PC-3 (cell line): ENCODE results near the gene TTC27. TPM values are rescaled to one million over a fixed set of nuclear protein-coding genes. Genes with fewer than 3 reads are reported as not detected.

Source experiments
- ATAC-seq: fragments of 200-7000 bp; cut with Tn5 transposase; 2 replicates; pipeline ENCODE4 v1.9.1; 2020; ENCODE audit warnings: mild to moderate bottlenecking, moderate library complexity
- BruUV-seq: library from RNA; stranded (reverse); fragments of 400-500 nt; replicated peaks from 2 replicates; lab custom pipeline; 2021; lab: Mats Ljungman, UMichigan
- CTCF ChIA-PET: fragments of 300-600 bp; sonication (Branson Sonifier 250); formaldehyde crosslinking; loops from one replicate; lab custom pipeline; 2022; ENCODE audit warnings: antibody characterized with exemption; lab: Charles Lee
- POLR2A ChIA-PET: fragments of 300-600 bp; sonication (Branson Sonifier 250); formaldehyde crosslinking; loops from one replicate; lab custom pipeline; 2022; ENCODE audit warnings: antibody characterized with exemption; ENCODE audit not compliant: unreplicated experiment; lab: Charles Lee
- DNase-seq: peaks from one replicate; pipeline ENCODE4 v3.0.0-alpha.2; 2015
- H2AFZ ChIP-seq: fragments of 300-600 bp; sonication (generic); 2 replicates; pipeline ENCODE4 v1.6.0; 2016; ENCODE audit warnings: antibody characterized with exemption, low read length
- H3F3A ChIP-seq: fragments of 300-600 bp; sonication (generic); one replicate; pipeline ENCODE4 v1.6.0; 2017; ENCODE audit warnings: antibody characterized with exemption, low read length, control low read depth, mild to moderate bottlenecking; ENCODE audit not compliant: unreplicated experiment
- H3K27ac ChIP-seq: fragments of 300-600 bp; sonication (generic); 2 replicates; pipeline ENCODE4 v1.5.1; 2016; ENCODE audit warnings: mild to moderate bottlenecking, low read length
- H3K27me3 ChIP-seq: fragments of 300-600 bp; sonication (generic); 2 replicates; pipeline ENCODE4 v1.6.1; 2016; ENCODE audit warnings: low read length, mixed read lengths
- H3K36me3 ChIP-seq: fragments of 300-600 bp; sonication (generic); 2 replicates; pipeline ENCODE4 v1.6.1; 2016; ENCODE audit warnings: low read depth, mixed run types, low read length, mixed read lengths
- H3K4me1 ChIP-seq: fragments of 300-600 bp; sonication (generic); 2 replicates; pipeline ENCODE4 v1.5.1; 2016; ENCODE audit warnings: low read length; ENCODE audit not compliant: insufficient read depth
- H3K4me2 ChIP-seq: fragments of 300-600 bp; sonication (generic); 2 replicates; pipeline ENCODE4 v1.6.0; 2016; ENCODE audit warnings: low read length
- H3K4me3 ChIP-seq: fragments of 300-600 bp; sonication (generic); 2 replicates; pipeline ENCODE4 v1.5.1; 2016; ENCODE audit warnings: mild to moderate bottlenecking, low read length, mixed read lengths
- H3K79me2 ChIP-seq: fragments of 300-600 bp; sonication (generic); 2 replicates; pipeline ENCODE4 v1.6.1; 2017; ENCODE audit warnings: low read length, mixed read lengths
- H3K9ac ChIP-seq: fragments of 300-600 bp; sonication (generic); 2 replicates; pipeline ENCODE4 v1.6.0; 2016; ENCODE audit warnings: mild to moderate bottlenecking, low read length
- H3K9me2 ChIP-seq: fragments of 300-600 bp; sonication (generic); replicated peaks from 2 replicates; pipeline ENCODE4 v1.6.1; 2016; ENCODE audit warnings: mixed run types, low read length, mixed read lengths
- H3K9me3 ChIP-seq: fragments of 300-600 bp; sonication (generic); 2 replicates; pipeline ENCODE4 v1.6.1; 2016; ENCODE audit warnings: low read length, mixed read lengths
- H4K20me1 ChIP-seq: fragments of 300-600 bp; sonication (generic); 2 replicates; pipeline ENCODE4 v1.6.1; 2016; ENCODE audit warnings: low read length, mixed read lengths
- EZH2 ChIP-seq: fragments of 300-600 bp; sonication (generic); IDR thresholded peaks from one replicate; pipeline ENCODE4 v1.6.1; 2017; ENCODE audit warnings: antibody characterized with exemption, mild to moderate bottlenecking, low read length; ENCODE audit not compliant: unreplicated experiment
- EZH2phosphoT487 ChIP-seq: fragments of 300-600 bp; sonication (generic); IDR thresholded peaks from 2 replicates; pipeline ENCODE4 v1.6.1; 2018; ENCODE audit warnings: mild to moderate bottlenecking, antibody characterized with exemption, low read length, borderline replicate concordance
- intact Hi-C: fragments of 100-400 bp; cut with micrococcal nuclease; formaldehyde crosslinking; loops from 2 replicates; pipeline ENCODE4 v1.9.0; 2023
- total RNA-seq: library from RNA; depleted of rRNA; stranded (reverse); fragments of >200 nt; gene quantifications from 2 replicates; pipeline ENCODE4 v1.2.3, GENCODE V29; 2014
- TF ChIP-seq, protein P1 (sequence below): fragments of 300-600 bp; sonication (generic); conservative IDR thresholded peaks from 2 replicates; pipeline ENCODE4 v1.5.1; 2017; ENCODE audit warnings: antibody characterized with exemption, low read depth, mild to moderate bottlenecking, low read length

TTC27 gene
- total RNA-seq, 1 experiment from 2014 or later = 33.0 TPM

DNA sequence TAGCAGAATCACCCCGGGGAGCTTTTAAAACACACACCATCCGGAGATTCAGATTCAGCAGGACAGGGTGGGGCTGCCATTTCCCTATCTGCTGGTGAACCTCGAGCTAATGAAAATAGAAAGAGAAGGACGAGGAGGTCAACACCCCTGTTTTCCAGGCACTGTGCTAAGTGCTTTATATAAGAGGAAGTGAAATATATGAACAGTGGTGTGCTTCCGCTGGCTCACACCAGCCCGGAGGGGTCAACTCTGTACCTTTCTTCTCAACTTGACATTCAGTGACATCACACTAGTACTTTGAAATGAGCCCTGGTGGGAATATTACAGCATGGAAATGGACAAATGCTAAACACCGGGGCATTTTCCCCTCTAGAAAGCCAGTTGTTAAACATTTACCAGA lies 210.6 kb downstream of the TTC27 start:
- intact Hi-C loops = no loop called here
- Histone ChIP-seq H3K27me3 (no peaks in the 10 kb centered on the region), H3K4me3 (no peak overlapping the region), H2AFZ (no peak overlapping the region), H3K27ac (no peak overlapping the region), H3K9me3 (no peaks in the 10 kb centered on the region), H3F3A (no peaks in the 10 kb centered on the region), H3K4me2 (no peak overlapping the region), H4K20me1 (no peaks in the 10 kb centered on the region), H3K9ac (no peak overlapping the region), H3K36me3 (no peaks in the 10 kb centered on the region), H3K9me2 (no peaks in the 10 kb centered on the region), H3K4me1 (no peaks in the 10 kb centered on the region), H3K79me2 (no peaks in the 10 kb centered on the region)
- ChIA-PET CTCF (no interaction called here), POLR2A (no interaction called here)
- no peak for DNase-seq
- no TSS peak for BruUV-seq
- no peak for ATAC-seq
- TF ChIP-seq EZH2phosphoT487 (no peak), EZH2 (no peak)
- TF ChIP-seq, protein P1, sequence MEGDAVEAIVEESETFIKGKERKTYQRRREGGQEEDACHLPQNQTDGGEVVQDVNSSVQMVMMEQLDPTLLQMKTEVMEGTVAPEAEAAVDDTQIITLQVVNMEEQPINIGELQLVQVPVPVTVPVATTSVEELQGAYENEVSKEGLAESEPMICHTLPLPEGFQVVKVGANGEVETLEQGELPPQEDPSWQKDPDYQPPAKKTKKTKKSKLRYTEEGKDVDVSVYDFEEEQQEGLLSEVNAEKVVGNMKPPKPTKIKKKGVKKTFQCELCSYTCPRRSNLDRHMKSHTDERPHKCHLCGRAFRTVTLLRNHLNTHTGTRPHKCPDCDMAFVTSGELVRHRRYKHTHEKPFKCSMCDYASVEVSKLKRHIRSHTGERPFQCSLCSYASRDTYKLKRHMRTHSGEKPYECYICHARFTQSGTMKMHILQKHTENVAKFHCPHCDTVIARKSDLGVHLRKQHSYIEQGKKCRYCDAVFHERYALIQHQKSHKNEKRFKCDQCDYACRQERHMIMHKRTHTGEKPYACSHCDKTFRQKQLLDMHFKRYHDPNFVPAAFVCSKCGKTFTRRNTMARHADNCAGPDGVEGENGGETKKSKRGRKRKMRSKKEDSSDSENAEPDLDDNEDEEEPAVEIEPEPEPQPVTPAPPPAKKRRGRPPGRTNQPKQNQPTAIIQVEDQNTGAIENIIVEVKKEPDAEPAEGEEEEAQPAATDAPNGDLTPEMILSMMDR = no peak

DNA sequence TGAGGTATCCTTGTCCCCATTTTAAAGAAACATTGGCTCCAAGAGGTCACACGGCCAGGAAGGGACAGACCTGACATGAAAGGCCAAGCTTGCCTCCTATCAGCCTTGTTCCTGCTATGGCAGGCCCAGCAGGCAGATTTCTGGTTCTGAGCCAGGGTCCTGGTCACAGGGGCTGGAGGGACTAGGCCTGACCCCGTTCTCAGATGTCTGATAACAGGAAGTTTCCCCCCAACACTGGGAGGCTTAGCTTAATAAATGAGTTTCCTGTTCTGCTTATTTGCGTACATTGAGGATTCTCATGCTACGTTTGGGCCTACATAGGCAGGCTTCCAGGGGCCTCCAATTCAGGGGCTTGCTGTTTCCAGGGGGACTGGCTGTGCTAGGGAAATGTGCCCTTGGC lies 211.1 kb downstream of the TTC27 start:
- no TSS peak for BruUV-seq
- H3K9ac ChIP-seq = no peak overlapping the region
- H3K79me2 ChIP-seq = no peaks in the 10 kb centered on the region
- H3K4me1 ChIP-seq = no peaks in the 10 kb centered on the region
- H3K9me2 ChIP-seq = no peaks in the 10 kb centered on the region
- ChIA-PET POLR2A (no interaction called here), CTCF (no interaction called here)
- no peaks in the 10 kb centered on the region for H3K27me3 ChIP-seq
- no peak for ATAC-seq
- H3K4me2 ChIP-seq = no peak overlapping the region
- H3K9me3 ChIP-seq = no peaks in the 10 kb centered on the region
- no peak for DNase-seq
- no peak overlapping the region for H3K4me3 ChIP-seq
- H4K20me1 ChIP-seq = no peaks in the 10 kb centered on the region
- TF ChIP-seq, protein P1 = no peak
- TF ChIP-seq EZH2 (no peak), EZH2phosphoT487 (no peak)
- no peaks in the 10 kb centered on the region for H3K36me3 ChIP-seq
- no peak overlapping the region for H3K27ac ChIP-seq
- H3F3A ChIP-seq = no peaks in the 10 kb centered on the region
- H2AFZ ChIP-seq = no peak overlapping the region
- intact Hi-C loops = no loop called here

DNA sequence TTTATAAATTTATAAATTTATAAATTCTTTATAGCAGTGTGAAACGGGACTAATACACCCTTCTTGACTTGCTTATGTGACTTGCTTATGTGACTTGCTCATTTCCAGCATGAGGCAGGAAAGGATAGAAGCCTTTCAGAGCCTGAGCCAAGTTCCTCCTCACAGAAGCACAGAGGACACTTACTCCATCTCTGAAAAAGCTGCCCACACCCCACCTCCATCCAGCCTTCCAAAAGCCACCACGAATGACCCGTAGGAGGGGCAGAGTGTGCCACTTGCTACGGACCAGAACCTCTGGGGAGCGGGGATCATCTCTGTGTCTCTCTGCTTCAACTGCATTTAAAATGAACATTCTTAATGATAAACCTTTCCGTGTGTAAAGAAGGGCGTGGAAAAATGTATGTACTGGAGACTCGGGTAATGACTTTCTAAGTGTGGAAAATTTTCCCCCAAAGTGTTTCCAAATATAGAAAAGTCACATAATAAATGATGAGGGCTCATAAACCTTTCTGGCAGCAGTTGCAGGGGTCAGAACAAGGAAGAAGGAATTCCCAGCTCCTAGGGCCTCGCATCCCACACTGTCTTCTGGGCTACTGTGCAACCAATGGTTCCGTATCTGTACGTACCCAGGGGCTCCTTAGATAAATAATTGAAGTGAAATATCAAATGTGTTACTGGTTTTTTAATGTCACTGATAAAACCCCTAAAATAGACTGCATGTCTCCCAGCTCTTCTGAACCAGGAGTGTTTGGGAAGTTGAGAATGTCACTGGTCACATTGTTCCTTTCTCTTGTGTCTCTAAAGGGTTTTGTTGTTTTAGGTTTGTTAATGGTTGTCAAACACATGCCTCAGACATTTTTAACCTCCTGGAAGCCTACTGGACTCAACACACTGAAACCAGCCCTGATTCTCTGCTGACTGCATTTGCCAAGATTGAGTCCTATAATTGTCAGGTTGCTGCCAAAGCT lies 214.4 kb downstream of the TTC27 start:
- ATAC-seq (no peak), DNase-seq (no peak)
- no peaks in the 10 kb centered on the region for H3K9me2 ChIP-seq
- no peaks in the 10 kb centered on the region for H3F3A ChIP-seq
- no peaks in the 10 kb centered on the region for H3K27me3 ChIP-seq
- H2AFZ ChIP-seq = no peak overlapping the region
- intact Hi-C loops = no loop called here
- H3K27ac ChIP-seq = no peak overlapping the region
- ChIA-PET CTCF (interaction anchor here (1.0 kb wide), 1 partner anchor 191 kb away, joined by 7 read pairs; no protein-coding TSS in a partner anchor), POLR2A (no interaction called here)
- no TSS peak for BruUV-seq
- no peaks in the 10 kb centered on the region for H3K4me1 ChIP-seq
- TF ChIP-seq EZH2phosphoT487 = no peak
- TF ChIP-seq, protein P1 = no peak
- no peak for TF ChIP-seq EZH2
- H3K9ac ChIP-seq = no peak overlapping the region
- H3K9me3 ChIP-seq = no peaks in the 10 kb centered on the region
- no peak overlapping the region for H3K4me2 ChIP-seq
- H3K79me2 ChIP-seq = no peaks in the 10 kb centered on the region
- no peak overlapping the region for H3K4me3 ChIP-seq
- no peaks in the 10 kb centered on the region for H4K20me1 ChIP-seq
- H3K36me3 ChIP-seq = no peaks in the 10 kb centered on the region
